ENCODE measurements around the gene HSPB7. TPM values are rescaled to one million over a fixed set of nuclear protein-coding genes. Genes with fewer than 3 reads are reported as not detected.
"Not testable (repeated sequence)": the region's sequence is repeated elsewhere in the genome, so short reads cannot be mapped to it uniquely, and the experiment has no call there.

The HSPB7 gene
- total RNA-seq, 1 donor, result 1.7 TPM

DNA sequence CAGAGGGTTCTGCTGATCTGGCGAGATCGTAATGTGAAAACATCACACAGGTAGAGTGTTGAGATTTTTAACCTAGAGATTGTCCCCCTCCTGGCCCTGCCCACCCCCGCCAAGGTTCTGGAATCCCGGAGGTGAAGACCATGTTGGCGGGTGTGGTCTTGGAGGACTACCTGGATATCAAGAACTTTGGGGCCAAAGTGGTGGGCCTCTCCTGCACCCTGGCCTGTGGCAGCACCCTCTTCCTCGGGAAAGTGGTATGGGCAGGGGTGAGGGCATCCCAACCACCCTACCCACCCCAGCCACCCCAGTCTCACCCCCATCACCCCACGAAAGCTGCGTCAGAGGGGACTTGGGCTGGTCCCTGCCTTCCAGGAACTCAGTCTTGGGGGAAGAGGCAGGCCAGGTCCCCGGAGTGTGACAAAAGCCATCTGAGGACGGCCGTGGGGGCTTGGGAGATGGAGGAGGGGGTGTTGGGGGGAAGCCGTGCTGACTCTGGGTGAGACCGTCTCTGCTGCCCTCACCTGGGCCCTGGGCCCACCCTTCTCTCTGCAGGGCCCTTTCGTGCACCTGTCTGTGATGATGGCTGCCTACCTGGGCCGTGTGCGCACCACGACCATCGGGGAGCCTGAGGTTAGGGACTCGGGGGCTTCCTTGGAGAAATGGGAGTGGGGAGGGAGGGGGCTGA lies 30.1 kb upstream of the HSPB7 start:
- TF ChIP-seq, protein P1, sequence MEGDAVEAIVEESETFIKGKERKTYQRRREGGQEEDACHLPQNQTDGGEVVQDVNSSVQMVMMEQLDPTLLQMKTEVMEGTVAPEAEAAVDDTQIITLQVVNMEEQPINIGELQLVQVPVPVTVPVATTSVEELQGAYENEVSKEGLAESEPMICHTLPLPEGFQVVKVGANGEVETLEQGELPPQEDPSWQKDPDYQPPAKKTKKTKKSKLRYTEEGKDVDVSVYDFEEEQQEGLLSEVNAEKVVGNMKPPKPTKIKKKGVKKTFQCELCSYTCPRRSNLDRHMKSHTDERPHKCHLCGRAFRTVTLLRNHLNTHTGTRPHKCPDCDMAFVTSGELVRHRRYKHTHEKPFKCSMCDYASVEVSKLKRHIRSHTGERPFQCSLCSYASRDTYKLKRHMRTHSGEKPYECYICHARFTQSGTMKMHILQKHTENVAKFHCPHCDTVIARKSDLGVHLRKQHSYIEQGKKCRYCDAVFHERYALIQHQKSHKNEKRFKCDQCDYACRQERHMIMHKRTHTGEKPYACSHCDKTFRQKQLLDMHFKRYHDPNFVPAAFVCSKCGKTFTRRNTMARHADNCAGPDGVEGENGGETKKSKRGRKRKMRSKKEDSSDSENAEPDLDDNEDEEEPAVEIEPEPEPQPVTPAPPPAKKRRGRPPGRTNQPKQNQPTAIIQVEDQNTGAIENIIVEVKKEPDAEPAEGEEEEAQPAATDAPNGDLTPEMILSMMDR (IDR thresholded peaks at IDR 0.05; ENCODE audit: insufficient read depth, low read depth, low read length), result no peak
- H3K4me3 ChIP-seq (ENCODE audit: low read depth, low read length), result no peak overlapping the region
- DNase-seq (ENCODE audit: low read depth), result no peak

DNA sequence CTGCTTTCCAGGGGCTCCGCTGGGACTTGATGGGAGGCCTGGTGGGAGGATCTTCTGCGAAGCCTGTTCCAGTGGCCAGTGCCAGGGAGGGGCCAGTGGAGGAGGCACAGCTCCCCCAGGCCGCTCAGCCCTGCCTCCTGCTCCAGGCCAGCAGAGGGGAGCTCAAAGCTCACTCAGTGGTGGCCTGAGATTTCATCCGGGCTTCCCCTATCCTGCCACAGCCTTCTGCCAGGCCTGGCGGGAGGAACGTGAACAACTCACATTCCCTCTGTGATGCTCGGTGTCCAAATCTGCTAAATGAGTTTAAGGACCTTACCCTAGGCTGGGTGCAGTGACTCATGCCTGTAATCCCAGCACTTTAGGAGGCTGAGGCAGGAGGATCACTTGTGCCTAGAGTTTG lies 29.0 kb upstream of the HSPB7 start:
- no peak for DNase-seq (ENCODE audit: low read depth)
- TF ChIP-seq, protein P1 (IDR thresholded peaks at IDR 0.05; ENCODE audit: insufficient read depth, low read depth, low read length), result no peak
- no peak overlapping the region for H3K4me3 ChIP-seq (ENCODE audit: low read depth, low read length)

- DNase-seq (ENCODE audit: low read depth), result no peak
- H3K4me3 ChIP-seq (ENCODE audit: low read depth, low read length), result no peak overlapping the region
- TF ChIP-seq, protein P1 (IDR thresholded peaks at IDR 0.05; ENCODE audit: insufficient read depth, low read depth, low read length), result no peak
Observed at GRCh38 chr1:16043950-16044349, 26.1 kb upstream of the HSPB7 start.

DNA sequence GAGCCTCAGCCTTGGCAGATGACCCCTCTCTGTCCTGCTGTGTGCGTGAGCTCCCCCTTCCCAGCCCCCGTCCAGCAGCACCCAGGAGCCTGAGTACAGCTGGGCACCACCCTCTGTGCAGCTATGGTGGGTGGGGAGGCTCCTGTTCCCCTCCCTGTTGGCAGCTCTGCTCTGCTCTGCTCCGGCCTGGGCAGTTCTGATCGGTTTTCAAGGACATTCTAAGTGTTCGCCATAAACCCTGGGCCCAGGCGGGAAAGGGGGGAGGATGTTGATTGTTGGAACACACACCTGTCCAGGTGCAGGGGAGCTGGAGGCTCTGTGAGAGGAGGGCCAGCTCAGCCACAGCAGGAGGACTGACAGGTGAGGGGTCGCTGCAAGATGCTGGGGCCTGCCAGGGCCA lies 25.7 kb upstream of the HSPB7 start, which contains the start of gene CLCNKB:
Gene CLCNKB (plus strand): TSS at position 262 of the 400 bp plus-strand sequence. CDS start 711 bp downstream, outside the sequence.
- TF ChIP-seq, protein P1 (IDR thresholded peaks at IDR 0.05; ENCODE audit: insufficient read depth, low read depth, low read length), result no peak
- H3K4me3 ChIP-seq (ENCODE audit: low read depth, low read length), result no peak within 1 kb of the TSS
- DNase-seq (ENCODE audit: low read depth), result no peak

DNA sequence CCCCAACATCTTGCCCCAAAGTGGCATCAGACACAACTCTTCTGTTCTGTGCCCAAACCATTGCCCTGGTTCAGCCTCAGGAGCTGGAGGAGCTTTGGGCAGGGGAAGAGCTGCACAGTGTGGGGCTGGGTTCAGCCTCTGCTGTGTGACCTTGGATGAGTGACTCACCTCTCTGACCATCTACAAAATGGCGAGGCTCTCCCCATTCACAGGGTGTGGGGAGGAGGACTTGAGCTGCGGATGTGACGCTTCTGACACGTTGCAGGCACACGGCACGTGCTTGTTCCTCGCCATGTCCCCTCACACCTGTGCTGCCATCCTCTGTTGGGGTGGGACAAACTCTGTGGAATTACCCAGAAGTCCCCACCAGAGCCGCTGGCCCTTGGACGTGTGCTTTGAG lies 24.8 kb upstream of the HSPB7 start:
- DNase-seq (ENCODE audit: low read depth); H3K4me3 ChIP-seq (ENCODE audit: low read depth, low read length): not testable (repeated sequence)

DNA sequence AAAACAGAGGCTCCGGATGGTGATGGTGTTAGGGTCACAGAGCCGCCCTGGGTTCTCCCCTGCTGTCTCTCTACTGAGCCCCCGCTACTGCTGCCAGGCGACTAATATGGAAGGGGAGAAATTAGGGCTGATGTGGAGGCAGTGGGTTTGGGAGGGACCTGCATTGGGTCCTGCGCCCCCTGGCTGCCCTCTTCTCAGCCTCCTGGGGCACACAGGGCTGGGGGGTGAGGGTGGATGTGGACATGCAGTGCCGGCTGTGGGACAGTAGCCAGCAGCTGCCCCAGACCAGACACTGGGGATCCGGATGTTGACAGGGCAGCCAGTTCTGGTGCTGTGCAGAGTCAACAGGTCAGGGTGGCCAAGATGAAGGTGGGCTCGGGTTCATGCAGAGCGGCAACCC lies 24.3 kb upstream of the HSPB7 start:
- H3K4me3 ChIP-seq (ENCODE audit: low read depth, low read length), result no peak overlapping the region
- DNase-seq (ENCODE audit: low read depth), result no peak
- TF ChIP-seq, protein P1 (IDR thresholded peaks at IDR 0.05; ENCODE audit: insufficient read depth, low read depth, low read length), result peak; percentile 13

DNA sequence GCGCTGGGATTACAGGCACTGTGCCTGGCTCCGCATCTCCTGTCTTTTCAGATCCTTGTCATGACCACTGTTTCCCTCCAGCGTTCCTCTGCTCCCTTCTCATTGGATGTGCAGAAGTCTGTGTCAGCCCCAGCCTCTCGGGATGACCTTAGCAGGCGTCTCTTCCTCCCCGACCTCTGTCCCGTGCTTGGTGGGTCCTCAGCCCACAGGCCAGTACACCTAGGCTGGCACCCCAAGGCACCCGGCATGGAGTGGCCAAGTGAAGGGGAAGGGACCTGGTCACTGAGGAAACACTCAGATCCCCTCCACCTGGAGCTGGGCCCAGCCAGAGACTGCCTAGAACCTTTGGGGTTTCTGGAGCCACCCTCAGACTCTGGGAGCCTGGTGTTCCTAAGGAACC lies 23.4 kb upstream of the HSPB7 start:
- TF ChIP-seq, protein P1 (IDR thresholded peaks at IDR 0.05; ENCODE audit: insufficient read depth, low read depth, low read length), result no peak
- no peak overlapping the region for H3K4me3 ChIP-seq (ENCODE audit: low read depth, low read length)
- no peak for DNase-seq (ENCODE audit: low read depth)

- not testable (repeated sequence) for DNase-seq (ENCODE audit: low read depth); H3K4me3 ChIP-seq (ENCODE audit: low read depth, low read length)
Observed at GRCh38 chr1:16039871-16040270, 22.0 kb upstream of the HSPB7 start.

Measured in fibroblast of villous mesenchyme (primary cell).